Stimulated activated CD4-positive, alpha-beta T cell treated with anti-CD3 and anti-CD28 coated beads, Interleukin-2, amount 100 ng/mL, for 24 hours (primary cell): ENCODE results near the gene ANKS1A.
A peak's percentile ranks its signal among the peaks of the same experiment; 100 is the strongest.
"Not testable (repeated sequence)": the region's sequence is repeated elsewhere in the genome, so short reads cannot be mapped to it uniquely, and the experiment has no call there.

Experiments
- DNase-seq, 2 donors: peaks; one replicate each; pipeline ENCODE4 v3.0.0-alpha.2; 2020

ANKS1A gene

GRCh38 chr6:34884996-34885395 is 4.1 kb upstream of the ANKS1A start:
- DNase-seq: no peak

DNA sequence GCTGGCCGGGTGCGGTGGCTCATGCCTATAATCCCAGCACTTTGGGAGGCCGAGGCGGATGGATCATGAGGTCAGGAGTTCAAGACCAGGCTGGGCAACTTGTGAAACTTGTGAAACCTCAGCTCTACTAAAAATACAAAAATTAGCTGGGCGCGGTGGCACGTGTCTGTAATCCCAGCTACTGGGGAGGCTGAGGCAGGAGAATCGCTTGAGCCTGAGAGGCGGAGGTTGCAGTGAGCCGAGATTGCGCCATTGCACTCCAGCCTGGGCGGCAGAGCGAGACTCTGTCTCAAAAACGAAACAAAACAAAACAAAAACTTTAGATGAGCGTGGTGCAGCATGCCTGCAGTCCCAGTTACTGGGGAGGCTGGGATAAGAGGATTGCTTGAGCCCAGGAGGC is 3.2 kb upstream of the ANKS1A start:
- DNase-seq: not testable (repeated sequence)

DNA sequence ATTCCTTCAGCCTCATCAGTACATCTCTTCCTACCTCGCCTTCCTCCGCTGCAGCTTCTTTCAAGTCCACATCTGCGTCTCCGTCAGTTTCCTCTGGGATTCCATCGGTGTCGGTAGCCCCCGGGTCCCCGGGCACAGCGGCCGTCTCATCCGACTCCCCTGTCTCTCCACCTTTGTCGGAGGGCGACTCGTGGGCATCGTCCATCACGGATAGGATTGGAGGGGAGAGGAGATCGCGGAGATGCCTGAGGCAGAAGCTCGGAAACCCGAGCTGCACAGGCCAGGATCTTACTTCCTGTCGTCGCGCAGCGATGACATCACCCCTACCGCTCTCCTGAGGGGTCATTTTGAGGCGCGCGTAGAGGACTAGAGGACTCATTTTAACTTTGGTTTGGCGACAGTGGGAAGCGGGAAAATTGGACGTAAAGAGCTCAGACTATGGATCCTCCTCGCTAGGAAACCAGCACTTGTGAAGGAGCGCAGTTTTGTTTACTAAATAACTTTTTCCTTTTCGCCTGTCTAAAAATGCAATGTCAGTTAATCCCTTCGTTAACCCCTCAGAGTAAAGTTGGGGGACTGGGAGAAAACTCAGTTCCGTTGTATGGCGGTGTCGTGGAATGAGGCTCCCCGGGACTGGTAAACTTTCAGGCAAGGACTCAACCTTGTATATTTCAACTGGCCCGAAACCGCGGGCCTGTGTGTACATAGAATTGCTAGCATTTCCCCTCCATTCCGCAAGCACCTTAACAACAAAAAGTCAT is 1.1 kb upstream of the ANKS1A start, which contains the start of gene TAF11:
TAF11 (minus strand) TSS at position 290 of the 761 bp plus-strand sequence; CDS start at position 205, 85 bp downstream.
- DNase-seq: peak; percentile 89 to 94

- no peak for DNase-seq
These were observed 570 bp upstream of the ANKS1A start for GRCh38 chr6:34888514-34888856.

DNA sequence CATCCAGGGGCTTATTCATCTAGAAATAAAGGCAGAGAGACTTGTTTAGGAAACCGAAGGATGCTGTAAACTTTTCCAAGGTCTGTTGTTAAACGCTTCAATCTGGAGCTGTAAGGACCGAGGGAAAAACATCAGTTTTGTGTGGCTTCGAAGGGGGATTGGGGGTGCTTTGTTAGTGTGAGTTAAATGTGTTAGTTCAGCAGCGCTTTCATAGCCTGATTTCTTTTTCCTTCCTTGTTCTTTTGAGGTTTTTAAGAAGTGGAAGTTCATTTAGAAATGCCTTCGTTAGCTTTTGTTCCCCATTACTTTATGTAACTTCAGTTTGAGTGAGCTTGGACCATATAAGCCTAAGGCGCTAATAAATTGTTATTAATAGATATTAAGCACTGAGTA is 1.5 kb downstream of the ANKS1A start:
- DNase-seq: no peak

DNA sequence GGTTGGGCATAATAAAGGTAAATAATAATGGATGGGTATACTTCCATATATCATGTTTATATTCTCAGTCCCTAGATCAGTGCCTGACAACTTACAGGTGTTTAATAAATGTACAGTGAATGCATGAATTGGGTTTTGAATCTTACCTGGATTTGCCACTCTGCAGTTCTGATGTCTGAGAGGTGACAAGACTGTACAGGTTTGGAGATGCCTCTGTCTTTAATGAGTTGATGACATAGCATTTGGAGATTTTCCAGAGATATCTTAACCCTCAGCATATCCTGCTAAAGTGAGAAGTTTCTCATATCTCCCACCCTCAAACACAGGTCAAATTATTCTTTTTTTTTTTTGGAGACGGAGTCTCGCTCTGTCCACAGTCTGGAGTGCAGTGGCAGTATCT is 2.2 kb downstream of the ANKS1A start:
- DNase-seq: no peak

DNA sequence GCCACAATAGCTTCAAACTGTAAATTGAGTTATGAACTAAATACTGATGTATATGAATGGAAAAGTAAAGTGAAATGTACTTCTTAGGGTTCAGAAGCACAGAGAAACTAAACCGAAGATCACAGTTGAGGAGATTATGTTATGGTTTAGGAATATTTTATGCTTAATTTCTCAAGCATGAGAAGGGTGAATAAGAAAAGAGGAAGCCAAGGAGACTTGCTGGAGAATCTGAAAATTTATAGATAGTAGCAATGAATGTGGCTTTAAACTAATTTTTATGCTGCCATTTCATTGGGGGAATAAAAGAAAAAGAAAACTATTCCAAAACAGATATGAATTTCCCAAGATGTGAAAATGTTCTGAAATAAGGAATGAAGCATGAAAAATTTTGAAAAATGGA is 5.6 kb downstream of the ANKS1A start:
- no peak for DNase-seq

DNA sequence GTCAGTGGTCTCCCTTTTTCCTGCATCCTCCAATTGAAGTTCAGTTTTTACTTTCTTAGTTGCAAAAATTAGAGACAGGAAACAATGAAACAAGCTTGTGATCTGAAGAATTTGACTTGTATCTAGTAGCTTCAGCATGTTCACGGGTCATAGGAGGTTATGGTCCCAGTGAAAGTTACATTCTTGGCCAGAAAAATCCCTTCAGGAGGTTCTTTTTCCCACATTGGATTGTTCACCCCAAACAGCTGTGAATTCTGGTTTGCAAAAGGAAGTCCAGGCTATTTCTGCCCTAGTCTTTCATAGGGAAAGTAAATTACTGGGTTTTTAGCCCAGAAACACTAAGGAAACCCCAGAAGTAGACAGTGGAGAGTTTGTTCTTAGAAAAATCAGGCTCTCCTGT is 8.1 kb downstream of the ANKS1A start:
- DNase-seq: no peak

GRCh38 chr6:34897716-34898115 is 8.7 kb downstream of the ANKS1A start:
- DNase-seq: no peak

GRCh38 chr6:34899748-34900147 is 10.7 kb downstream of the ANKS1A start:
- not testable (repeated sequence) for DNase-seq

- no peak for DNase-seq
These were observed 11.4 kb downstream of the ANKS1A start for GRCh38 chr6:34900321-34901031.

DNA sequence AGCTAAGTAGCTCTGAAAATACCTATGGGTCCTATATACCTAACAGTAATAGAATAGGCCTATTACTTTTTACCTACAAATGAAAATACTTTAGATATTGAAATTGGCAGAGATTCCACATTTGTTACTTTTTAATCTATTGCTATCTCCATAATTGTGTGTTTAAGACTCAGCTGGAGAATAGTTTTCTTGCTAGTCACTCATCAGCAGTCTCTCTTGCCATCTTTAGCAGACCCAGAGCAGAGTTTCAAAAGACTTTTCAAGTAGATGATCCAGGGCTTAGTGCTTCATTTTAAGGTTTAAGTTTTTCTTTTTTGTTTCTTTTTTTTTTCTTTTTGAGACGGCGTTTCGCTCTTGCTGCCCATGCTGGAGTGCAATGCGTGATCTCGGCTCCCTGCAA is 12.9 kb downstream of the ANKS1A start:
- DNase-seq: no peak

DNA sequence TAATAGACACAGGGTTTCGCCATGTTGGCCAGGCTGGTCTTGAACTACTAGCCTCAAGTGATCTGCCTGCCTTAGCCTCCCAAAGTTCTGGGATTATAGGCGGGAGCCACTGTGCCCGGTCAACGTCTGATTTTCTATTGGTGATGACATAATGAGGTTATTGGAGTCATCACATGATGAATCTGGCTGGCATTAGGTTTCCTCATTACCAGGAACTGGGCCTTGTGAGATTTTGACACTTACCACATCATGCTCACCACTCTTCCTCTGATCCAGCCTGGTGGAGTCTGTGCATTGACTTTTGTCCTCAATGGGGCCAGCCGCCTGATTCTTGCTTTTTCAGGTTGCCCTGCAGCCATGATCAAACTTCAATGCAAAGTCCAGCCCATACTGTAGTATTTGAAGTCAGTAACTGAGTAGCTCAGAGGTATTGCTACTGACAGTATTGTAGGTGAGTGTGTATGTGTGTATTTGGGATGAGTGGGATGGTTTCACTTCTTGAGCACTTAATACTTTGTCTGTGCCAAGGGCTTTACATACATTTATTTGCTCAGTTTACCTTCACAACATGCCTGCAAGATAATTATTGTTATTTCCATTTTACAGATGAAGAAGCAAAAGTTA is 16.0 kb downstream of the ANKS1A start:
- DNase-seq: no peak

GRCh38 chr6:34906826-34907225 is 17.8 kb downstream of the ANKS1A start:
- DNase-seq: no peak

DNA sequence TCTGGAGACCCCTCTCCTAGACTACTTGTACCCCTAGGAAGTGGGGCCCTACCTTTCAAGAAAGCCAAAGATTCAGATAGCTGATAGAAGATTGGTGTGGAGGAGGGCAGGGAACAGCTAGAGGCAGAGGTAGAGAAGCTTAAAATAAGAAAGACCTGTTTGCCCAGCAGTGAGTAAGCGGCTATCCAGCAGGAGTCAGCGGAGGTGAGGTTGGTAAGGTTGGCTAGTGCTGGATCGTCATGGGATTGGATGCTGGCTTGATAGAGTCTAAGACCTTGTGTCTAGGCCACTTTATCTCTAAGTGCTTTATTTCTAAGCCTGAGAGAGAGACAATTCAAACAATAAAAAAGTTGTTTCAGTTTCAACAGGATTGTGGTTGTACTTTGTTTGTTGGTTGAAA is 19.1 kb downstream of the ANKS1A start:
- DNase-seq: no peak

GRCh38 chr6:34909320-34909883 is 20.3 kb downstream of the ANKS1A start:
- no peak for DNase-seq

DNA sequence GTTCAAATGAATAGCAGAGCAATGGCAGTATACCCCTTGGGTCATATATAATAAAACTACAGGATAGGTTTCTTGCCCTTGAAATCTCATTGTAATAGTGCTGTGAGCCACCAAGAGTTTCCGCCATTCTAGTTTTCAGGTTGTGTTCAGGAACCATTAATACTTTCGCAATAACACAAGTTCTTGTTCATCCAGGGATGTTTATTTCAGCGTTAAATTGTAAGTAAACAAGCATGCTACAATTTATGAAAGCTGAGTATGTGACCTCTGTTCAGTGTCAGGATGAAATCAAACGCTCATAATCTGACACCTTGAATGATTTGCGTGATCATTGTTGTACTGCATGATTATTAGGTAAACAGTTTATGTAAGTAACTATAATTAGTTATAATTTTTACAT is 22.8 kb downstream of the ANKS1A start:
- DNase-seq: no peak

GRCh38 chr6:34912715-34913464 is 23.8 kb downstream of the ANKS1A start:
- DNase-seq: peak; percentile 25 to 37

GRCh38 chr6:34914358-34914757 is 25.3 kb downstream of the ANKS1A start:
- no peak for DNase-seq

DNA sequence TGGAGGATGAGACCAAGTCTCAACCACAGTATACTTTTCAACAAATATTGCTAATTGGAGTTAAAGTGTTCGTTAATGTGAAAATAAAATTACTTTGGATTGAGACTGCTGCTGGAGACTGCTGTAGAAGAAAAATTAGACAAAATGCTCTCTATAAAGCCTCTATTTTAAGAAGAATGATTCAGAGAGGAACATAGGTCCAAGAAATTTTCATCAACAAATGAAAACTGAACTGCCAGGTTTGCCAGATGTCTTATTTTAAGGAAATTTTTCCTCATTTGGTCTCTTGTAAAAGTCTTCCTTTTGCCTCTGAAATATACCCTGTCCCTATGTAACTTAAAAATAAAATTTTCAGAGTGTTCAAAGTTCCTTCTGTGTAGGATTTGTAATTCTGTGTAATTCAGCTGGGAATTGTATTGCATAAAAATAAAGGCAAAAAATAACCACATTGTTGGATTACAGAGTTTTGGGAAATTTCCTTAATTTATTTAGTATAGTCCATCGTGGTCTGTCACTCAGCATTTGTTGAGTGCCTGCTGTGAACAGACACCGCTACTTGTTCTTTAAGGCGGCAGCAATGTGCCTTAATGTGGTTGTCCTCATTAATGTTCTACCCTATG is 27.4 kb downstream of the ANKS1A start:
- no peak for DNase-seq

- no peak for DNase-seq
These were observed 28.7 kb downstream of the ANKS1A start for GRCh38 chr6:34917626-34918285.

- DNase-seq: no peak
These were observed 30.6 kb downstream of the ANKS1A start for GRCh38 chr6:34919651-34920050.
